ENCODE measurements around the gene C1QBP.
"Not testable (repeated sequence)": the region's sequence is repeated elsewhere in the genome, so short reads cannot be mapped to it uniquely, and the experiment has no call there.

The C1QBP gene

DNA sequence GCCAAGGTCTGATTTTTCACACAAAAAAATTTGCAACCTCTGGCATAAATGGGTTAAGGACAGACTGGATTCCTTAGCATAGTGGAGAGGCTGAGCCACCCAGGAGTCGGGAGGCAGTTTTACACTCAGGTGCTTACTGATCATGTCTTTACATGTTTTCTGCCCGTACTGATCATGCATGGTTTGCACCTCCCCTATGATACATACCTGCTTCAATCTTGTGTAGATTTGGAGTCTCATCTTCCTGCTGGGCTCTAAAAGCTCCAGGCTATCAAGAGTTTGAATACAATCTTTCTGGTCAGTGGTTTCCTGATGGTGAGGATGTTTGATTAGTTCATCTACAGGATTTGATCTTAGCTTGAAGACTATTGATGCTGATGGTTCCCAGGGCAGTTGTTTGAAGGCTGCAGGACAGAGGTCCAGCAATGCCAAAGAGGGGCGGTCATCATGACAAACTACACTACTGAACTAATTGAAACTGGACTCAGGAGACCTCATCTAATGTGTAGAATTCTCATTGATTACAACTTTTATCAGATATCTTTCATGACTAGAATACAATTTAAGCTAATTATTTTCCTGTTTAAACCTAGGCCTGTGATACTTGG lies 6.9 kb downstream of the C1QBP start:
- no peak for DNase-seq

DNA sequence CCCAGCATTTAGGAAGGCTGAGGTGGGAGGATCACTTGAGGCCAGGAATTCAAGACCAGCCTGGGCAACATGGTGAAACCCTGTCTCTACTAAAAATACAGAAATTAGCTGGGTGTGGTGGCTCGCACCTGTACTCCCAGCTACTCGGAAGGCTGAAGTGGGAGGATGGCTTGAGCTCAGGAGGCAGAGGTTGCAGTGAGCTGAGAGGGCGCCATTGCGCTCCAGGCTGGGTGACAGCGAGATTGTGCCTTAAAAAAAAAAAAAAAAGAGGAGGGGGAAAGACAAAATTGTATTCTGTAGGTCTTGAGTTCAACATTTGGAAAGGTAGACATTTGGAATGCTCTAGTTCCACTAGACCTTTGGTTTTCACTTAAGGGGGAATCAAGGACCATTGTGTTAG lies 7.7 kb downstream of the C1QBP start:
- DNase-seq, result not testable (repeated sequence)

DNA sequence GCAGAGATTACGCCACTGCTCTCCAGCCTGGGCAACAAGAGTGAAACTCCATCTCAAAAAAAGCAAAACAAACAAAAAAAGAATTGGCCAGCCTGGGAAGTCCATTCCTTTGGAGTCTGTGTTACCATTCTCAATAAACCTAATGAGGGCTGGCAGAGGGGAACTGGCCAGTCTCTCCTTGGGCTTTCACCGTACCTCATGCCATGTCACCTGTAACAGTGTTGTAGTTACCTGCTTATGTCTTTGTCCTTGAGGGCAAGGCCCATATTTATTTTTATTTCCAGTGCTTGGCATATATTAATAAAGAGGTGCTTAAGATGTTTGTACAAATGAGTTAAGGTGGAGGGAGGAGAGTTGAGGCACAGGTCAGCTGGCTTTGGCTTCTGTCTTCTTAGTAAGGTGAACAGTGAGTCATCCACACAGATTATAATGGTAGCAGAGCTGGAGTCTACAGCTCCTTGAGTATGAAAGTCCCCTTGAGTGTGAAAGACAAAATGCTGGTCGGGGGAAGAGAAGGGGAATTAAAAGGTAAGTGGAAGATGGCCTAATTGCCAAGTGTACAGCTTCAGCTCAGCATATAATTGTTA lies 8.4 kb downstream of the C1QBP start:
- DNase-seq, result no peak

DNA sequence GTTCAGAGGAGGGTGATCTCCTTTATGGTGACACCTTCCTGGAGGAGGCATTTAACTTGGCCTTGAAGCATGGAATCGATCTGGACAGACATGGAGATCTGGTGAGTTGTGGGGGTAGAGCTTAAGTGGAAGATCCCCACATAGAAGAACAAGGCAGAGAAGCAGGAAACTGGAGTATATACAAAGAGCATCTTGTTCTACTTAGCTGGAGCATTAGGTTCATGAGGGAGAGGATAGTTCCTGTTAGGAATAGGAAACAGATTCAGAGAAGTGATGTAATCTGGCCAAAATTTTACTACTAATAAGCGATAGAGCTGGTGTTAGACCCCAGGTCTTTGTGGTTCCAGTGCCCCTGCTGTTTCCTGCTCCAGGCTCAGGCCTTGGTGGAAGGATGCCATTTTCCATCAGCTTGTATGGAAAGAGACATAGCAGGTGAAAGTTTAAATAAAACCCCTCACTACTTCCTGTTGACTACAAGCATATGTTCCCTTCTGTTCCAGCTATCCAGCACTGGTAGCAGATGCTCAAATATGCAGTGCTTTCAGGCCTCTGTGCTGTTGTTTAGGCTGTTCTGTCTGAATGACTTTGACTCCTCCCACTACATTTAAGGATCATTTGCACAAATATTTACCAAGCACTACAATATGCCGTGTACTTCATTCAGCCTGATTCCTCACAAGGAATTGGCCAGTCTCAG lies 9.6 kb downstream of the C1QBP start:
- DNase-seq, result no peak

GRCh38 chr17:5425826-5426225 lies 13.1 kb downstream of the C1QBP start:
- DNase-seq, result no peak

DNA sequence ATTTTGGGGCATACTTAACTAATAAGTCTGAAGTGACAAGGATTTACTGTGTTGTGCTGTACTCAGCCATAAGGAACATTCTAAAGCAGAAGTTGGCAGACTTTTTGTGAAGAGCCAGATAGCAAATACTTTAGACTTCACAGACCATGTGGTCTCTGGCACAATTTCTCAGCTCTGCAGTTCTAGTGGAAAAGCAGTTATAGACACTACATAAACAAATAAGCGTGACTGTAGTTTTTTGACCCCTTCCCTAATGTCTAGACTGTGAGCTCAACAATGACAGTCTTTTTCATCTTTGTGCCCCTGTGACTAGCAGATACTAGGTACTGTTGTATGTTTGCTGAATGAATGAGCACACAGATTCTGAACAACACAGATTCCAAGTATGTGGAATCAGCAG lies 14.0 kb downstream of the C1QBP start:
- no peak for DNase-seq

- DNase-seq, result no peak
These were observed 16.4 kb downstream of the C1QBP start for GRCh38 chr17:5422505-5422904.

DNA sequence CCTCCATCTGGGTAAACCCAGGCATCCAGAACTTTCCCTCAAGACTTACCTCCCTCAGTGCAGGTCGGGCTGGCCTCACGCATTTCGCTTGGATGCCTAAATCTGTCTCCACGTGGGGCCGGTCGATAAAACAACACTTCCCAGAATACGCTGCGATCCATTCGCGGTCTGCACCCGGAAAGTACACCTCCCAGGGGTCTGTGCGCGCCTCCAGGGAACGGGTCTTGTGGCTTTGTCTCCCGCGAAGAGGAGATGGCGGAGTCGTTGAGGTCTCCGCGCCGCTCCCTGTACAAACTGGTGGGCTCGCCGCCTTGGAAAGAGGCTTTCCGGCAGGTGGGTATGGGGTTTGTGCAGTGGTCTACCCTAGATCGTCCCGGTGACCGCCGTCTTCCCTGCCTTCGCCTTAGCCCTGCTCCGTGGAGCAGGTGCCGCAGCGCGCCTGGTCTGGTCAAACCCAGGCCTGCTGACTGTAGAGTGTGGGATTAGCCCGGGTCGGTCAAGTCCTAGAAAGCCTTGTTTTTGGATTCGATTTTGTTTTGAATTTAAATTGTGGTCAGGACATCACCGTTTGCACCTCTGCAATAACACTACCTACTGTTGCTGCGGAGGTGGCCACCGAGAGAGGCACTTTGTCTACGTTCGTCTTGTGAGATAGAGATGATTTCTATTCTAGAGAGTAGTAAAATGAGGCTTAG lies 18.8 kb downstream of the C1QBP start, which contains the start of gene RPAIN:
TSS of gene RPAIN (plus strand) at position 224 of the 695 bp plus-strand sequence. CDS start at position 253, 29 bp downstream.
- peak; percentile 86 for DNase-seq

GRCh38 chr17:5419356-5419958 lies 19.5 kb downstream of the C1QBP start, which contains the start of gene NUP88:
NUP88 (minus strand) TSS chr17:5419662; CDS start chr17:5419650, 12 bp downstream.
- DNase-seq, result peak; percentile 86

DNA sequence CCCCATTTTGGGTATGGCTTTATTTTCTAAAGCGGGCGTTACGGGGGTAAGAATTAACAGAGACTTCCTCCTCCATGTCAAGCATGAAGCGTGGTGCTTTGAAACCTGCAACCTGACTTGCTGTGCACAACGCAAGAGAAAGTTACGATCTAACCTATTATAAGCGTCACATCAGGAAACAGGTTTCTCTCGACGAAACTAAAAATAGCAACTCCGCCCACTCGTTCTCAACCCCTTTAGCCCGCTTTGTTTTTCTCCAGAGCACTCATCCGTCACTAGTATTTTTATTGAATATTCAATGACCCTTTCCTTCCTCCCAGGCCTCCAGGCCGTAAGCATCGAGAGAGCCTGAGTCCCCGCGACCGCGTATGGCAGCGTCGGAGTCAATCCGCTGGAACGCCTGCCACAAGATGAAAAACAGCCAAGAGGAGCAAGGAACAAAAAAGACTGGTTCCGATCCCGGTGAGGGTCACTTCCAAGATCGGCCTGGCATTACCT lies 20.0 kb downstream of the C1QBP start:
- no peak for DNase-seq

GRCh38 chr17:5416901-5417300 lies 22.1 kb downstream of the C1QBP start:
- no peak for DNase-seq

GRCh38 chr17:5413682-5414081 lies 25.3 kb downstream of the C1QBP start:
- DNase-seq, result no peak

- DNase-seq, result no peak
These were observed 28.2 kb downstream of the C1QBP start for GRCh38 chr17:5410594-5411272.

GRCh38 chr17:5408186-5408585 lies 30.8 kb downstream of the C1QBP start:
- no peak for DNase-seq

DNA sequence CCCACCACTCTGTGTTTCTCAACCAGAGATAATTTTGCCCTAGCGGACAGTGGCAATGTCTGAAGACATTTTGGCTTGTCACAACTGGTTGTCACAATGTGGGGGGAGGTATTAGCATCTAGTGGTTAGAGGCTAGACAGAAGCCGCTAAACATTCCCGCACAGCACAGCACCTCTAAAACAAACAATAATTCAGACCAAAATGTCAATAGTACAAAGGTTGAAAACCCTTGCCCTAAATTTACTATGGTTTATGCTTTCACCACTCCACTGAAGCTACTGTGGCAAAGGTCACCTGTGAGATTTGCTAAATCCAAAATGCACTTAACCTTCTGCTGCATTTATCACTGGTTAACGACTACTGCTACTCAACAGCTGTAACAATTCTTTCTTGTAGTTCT lies 33.6 kb downstream of the C1QBP start:
- no peak for DNase-seq

DNA sequence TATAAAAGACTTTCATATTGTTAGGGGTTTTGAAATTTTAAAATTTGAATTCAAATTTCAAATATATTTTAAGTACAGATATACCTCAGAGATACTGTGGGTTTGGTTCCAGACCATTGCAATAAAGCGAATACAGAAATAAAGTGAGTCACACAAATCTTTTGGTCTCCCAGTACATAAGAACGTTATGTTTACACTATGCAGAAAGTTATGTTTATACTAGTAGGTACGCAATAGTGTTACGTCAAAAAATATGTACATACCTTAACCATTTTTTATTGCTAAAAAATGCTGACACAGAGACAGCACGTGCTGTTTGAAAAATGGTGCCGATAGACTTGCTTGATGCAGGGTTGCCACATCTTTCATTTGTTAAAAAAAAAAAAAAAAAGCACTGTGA lies 39.2 kb downstream of the C1QBP start:
- DNase-seq, result no peak

DNA sequence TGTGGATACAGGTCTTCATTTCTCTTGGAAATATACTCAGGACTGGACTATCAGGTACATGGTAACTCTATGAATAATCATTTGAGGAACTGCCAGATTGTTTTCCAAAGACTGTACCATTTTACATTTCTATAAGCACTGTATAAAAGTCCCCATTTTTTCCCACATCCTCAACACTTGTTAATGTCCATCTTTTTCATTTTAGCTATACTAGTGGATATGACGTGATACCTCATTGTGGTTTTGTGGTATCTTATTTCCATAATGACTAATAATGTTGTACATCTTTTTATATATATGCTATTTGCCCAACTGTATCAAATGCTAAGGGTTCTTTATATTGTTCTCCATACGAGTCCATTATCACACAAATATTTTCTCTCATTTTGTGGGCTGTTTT lies 42.3 kb downstream of the C1QBP start:
- no peak for DNase-seq

DNA sequence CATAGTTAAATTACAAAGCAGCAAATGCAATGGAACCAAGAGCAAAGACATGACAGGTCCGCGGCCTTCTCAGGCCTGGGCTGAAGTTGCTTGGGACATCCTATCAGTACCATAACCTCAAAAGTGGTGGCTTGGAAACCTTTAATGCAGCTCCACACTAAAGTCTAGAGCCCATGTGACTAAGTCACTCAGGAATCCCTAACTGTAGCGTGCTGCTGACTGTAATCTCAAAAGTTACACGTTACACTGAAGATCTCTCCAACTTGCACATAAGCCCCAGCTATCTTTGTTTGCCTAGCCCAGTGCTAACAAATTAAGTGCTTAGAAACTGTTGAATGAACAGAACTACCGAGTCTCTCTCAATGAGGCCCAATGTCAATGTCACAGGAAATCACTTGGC lies 47.3 kb downstream of the C1QBP start:
- no peak for DNase-seq
